Skeletal muscle tissue (tissue), 4 donors: ENCODE measurements around the gene USP53. TPM values are rescaled to one million over a fixed set of nuclear protein-coding genes. Genes with fewer than 3 reads are reported as not detected.

Experiments
- H3K27ac ChIP-seq: one replicate; pipeline ENCODE4 v1.7.0; 2013; ENCODE audit warnings: mild to moderate bottlenecking, low read depth, low read length, inconsistent platforms
- H3K27me3 ChIP-seq, 3 donors: one replicate each; pipeline ENCODE4 v1.7.0; 2013; ENCODE audit warnings: low read length in 3 of 3; ENCODE audit not compliant: control insufficient read depth in 3 of 3, insufficient read depth in 3 of 3
- H3K36me3 ChIP-seq, 3 donors: one replicate each; pipeline ENCODE4 v1.7.0; 2013; ENCODE audit warnings: low read length in 3 of 3; ENCODE audit not compliant: control insufficient read depth in 3 of 3, insufficient read depth in 3 of 3
- H3K4me1 ChIP-seq, 3 donors: one replicate each; pipeline ENCODE4 v1.7.0; 2013; ENCODE audit warnings: low read length in 3 of 3, mild to moderate bottlenecking in 3 of 3; ENCODE audit not compliant: control insufficient read depth in 3 of 3, insufficient read depth in 3 of 3
- H3K4me3 ChIP-seq, 3 donors: one replicate each; pipeline ENCODE4 v1.7.0; 2013; ENCODE audit warnings: low read length in 3 of 3
- H3K9ac ChIP-seq, 3 donors: one replicate each; pipeline ENCODE4 v1.7.0; 2013; ENCODE audit warnings: low read length in 3 of 3, mild to moderate bottlenecking in 3 of 3, moderate library complexity in 2 of 3, low read depth in 1 of 3
- H3K9me3 ChIP-seq, 3 donors: one replicate each; pipeline ENCODE4 v1.7.0; 2013; ENCODE audit warnings: low read length in 3 of 3; ENCODE audit not compliant: control insufficient read depth in 3 of 3
- total RNA-seq: library from RNA; depleted of rRNA; stranded (reverse); fragments of >200 nt; gene quantifications from one replicate; pipeline ENCODE4 v1.2.3, GENCODE V29; 2014
- donor health status: Osteomylitis.

The USP53 gene
- total RNA-seq, 1 donor from 2014 or later: 13.0 TPM

GRCh38 chr4:119302073-119302832 lies 89.7 kb downstream of the USP53 start:
- Histone ChIP-seq H3K36me3 (peaks cover 0 to 4% (median under 1%) of the 10 kb centered on the region in 3 donors), H3K27me3 (no peaks in the 10 kb centered on the region), H3K9ac (no peak overlapping the region), H3K4me3 (no peak overlapping the region), H3K27ac (no peak overlapping the region), H3K4me1 (peaks cover 19 to 26% (median 24%) of the 10 kb centered on the region in 3 donors), H3K9me3 (no peaks in the 10 kb centered on the region)

- Histone ChIP-seq H3K4me1 (peaks cover 10 to 22% (median 14%) of the 10 kb centered on the region in 3 donors), H3K27me3 (no peaks in the 10 kb centered on the region), H3K36me3 (no peaks in the 10 kb centered on the region), H3K9ac (no peak overlapping the region), H3K4me3 (no peak overlapping the region), H3K9me3 (no peaks in the 10 kb centered on the region), H3K27ac (no peak overlapping the region)
Measured at GRCh38 chr4:119303587-119304305, 91.2 kb downstream of the USP53 start.

GRCh38 chr4:119304431-119304830 lies 91.9 kb downstream of the USP53 start:
- H3K9ac ChIP-seq: no peak overlapping the region
- no peaks in the 10 kb centered on the region for H3K36me3 ChIP-seq
- H3K9me3 ChIP-seq: no peaks in the 10 kb centered on the region
- no peak overlapping the region for H3K4me3 ChIP-seq
- H3K27ac ChIP-seq: no peak overlapping the region
- H3K4me1 ChIP-seq: peaks cover 3 to 15% (median 7%) of the 10 kb centered on the region in 3 donors
- H3K27me3 ChIP-seq: no peaks in the 10 kb centered on the region

GRCh38 chr4:119307606-119308005 lies 95.1 kb downstream of the USP53 start:
- H3K36me3 ChIP-seq: no peaks in the 10 kb centered on the region
- no peaks in the 10 kb centered on the region for H3K4me1 ChIP-seq
- H3K9me3 ChIP-seq: no peaks in the 10 kb centered on the region
- no peak overlapping the region for H3K9ac ChIP-seq
- no peak overlapping the region for H3K4me3 ChIP-seq
- H3K27me3 ChIP-seq: no peaks in the 10 kb centered on the region
- no peak overlapping the region for H3K27ac ChIP-seq

GRCh38 chr4:119310826-119311225 lies 98.3 kb downstream of the USP53 start:
- Histone ChIP-seq H3K4me3 (no peak overlapping the region), H3K9me3 (no peaks in the 10 kb centered on the region), H3K27me3 (no peaks in the 10 kb centered on the region), H3K9ac (no peak overlapping the region), H3K4me1 (no peaks in the 10 kb centered on the region), H3K27ac (no peak overlapping the region), H3K36me3 (no peaks in the 10 kb centered on the region)

GRCh38 chr4:119313237-119313636 lies 100.7 kb downstream of the USP53 start:
- Histone ChIP-seq H3K4me1 (no peaks in the 10 kb centered on the region), H3K27ac (no peak overlapping the region), H3K9ac (no peak overlapping the region), H3K27me3 (no peaks in the 10 kb centered on the region), H3K4me3 (no peak overlapping the region), H3K36me3 (no peaks in the 10 kb centered on the region), H3K9me3 (no peaks in the 10 kb centered on the region)

- no peaks in the 10 kb centered on the region for H3K27me3 ChIP-seq
Measured at GRCh38 chr4:119314356-119314755, 101.8 kb downstream of the USP53 start.

GRCh38 chr4:119315036-119315435 lies 102.5 kb downstream of the USP53 start:
- H3K36me3 ChIP-seq: no peaks in the 10 kb centered on the region
- H3K27me3 ChIP-seq: no peaks in the 10 kb centered on the region
- no peaks in the 10 kb centered on the region for H3K4me1 ChIP-seq
- H3K4me3 ChIP-seq: no peak overlapping the region
- H3K27ac ChIP-seq: no peak overlapping the region
- H3K9me3 ChIP-seq: no peaks in the 10 kb centered on the region
- no peak overlapping the region for H3K9ac ChIP-seq

More at GRCh38 chr4:119314356-119314755, 101.8 kb downstream of the USP53 start:
- no peaks in the 10 kb centered on the region for H3K9me3 ChIP-seq
- no peak overlapping the region for H3K4me3 ChIP-seq
- H3K36me3 ChIP-seq: no peaks in the 10 kb centered on the region
- no peak overlapping the region for H3K27ac ChIP-seq
- H3K4me1 ChIP-seq: no peaks in the 10 kb centered on the region
- no peak overlapping the region for H3K9ac ChIP-seq

GRCh38 chr4:119317990-119318389 lies 105.5 kb downstream of the USP53 start:
- no peaks in the 10 kb centered on the region for H3K9me3 ChIP-seq
- H3K4me1 ChIP-seq: no peaks in the 10 kb centered on the region
- H3K27me3 ChIP-seq: no peaks in the 10 kb centered on the region
- H3K9ac ChIP-seq: no peak overlapping the region
- no peaks in the 10 kb centered on the region for H3K36me3 ChIP-seq
- H3K27ac ChIP-seq: no peak overlapping the region
- H3K4me3 ChIP-seq: no peak overlapping the region
